ENCODE results near the gene GNA15.

DNA sequence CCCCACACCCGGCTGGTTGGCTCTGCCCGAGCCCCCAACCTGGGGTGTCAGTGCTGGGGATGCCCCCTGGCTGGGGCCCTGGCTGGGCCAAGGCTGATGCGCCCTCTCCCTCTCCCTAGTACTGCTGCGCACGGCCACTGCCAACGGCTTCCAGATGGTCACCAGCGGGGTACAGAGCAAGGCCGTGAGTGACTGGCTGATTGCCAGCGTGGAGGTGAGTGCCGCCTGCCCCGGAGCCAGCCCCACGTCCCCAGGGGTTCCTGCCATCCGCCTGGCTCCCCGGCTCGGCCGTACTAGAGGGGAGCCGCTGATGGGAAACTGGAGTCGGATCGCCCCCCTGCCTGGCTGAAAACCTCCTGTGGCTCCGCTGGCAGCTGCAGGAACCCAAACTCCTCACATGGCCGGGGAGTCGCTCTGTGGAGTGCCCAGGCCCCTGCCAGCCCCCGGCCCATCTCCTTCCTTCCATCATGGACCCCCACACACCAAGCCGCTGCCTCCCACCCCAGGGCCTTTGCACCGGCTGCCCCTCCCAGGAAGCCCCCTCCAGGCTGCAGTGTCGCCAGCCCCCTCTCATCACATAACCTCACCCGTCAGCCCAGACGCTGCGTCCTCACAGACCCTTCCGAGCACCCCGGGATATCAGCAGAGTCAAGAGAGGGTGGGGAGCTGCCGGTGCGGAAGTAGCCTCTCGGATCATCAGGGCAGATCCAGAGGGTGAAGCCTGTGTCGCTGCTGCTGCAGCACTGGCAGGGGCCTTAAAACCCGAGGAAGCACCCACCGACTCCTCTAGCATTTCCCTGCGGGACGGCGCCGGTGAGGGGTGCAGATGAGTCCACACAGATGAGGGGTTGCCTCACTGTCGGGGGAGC lies 60.5 kb downstream of the GNA15 start:
- TF ChIP-seq CTCF (IDR thresholded peaks at IDR 0.05) (no peak), POLR2A (IDR thresholded peaks at IDR 0.05) (no peak)
